GM18951 (cell line): ENCODE data around the gene ENPP4.
"Not testable (repeated sequence)": the region's sequence is repeated elsewhere in the genome, so short reads cannot be mapped to it uniquely, and the experiment has no call there.

ENCODE experiments used
- POLR2A ChIP-seq: IDR thresholded peaks from 4 replicates; pipeline ENCODE4 v1.6.1; 2011; ENCODE audit warnings: mild to moderate bottlenecking; ENCODE audit not compliant: insufficient read length, insufficient read depth; ENCODE audit errors: extremely low read depth
- in situ Hi-C: fragments of 300-500 bp; cut with MboI; formaldehyde crosslinking; loops from one replicate; pipeline ENCODE4 v1.12.0; 2022; ENCODE audit warnings: low sequenced_read_pairs, mixed read lengths, inconsistent platforms; ENCODE audit not compliant: unreplicated experiment

Gene ENPP4

DNA sequence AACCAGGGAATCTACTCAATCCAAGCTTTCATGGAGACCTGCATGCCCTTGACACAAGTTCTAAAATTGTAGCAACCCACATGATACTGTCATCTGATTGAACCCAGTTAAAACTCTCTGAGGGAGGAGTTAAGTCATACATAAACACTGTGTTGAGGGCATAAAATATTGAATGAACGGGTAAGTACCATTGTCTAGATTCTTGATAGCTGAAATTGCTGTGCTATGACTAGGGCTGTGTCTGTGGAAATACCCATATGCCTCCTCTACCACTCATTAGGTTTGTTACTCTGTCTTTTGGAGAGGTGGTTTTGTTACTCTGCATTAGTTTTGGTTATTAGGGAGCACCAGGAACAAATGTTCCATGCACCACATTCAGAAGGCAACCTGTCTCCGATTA, 7.6 kb downstream of the ENPP4 start:
- in situ Hi-C loops, result no loop called here
- TF ChIP-seq POLR2A, result no peak

DNA sequence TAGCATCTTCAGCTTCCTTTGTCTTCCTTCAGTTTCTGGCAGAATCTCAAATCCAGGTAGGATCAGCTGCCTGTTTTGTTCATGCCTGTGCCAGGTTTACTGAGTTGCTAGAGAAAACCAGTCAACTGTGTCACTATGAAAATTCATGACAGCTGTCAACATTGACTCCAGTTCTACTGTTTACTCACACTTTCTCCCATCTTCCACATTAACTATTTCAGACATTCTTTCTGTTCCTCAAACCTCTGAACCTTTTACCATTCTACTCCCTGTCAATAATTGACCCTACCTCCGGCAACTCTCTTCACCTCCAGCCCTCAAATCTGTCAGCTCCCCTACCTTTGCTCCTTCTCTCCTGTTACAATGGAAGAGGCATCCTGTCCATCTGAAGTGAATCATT, 8.5 kb downstream of the ENPP4 start:
- TF ChIP-seq POLR2A, result no peak
- in situ Hi-C loops, result no loop called here

DNA sequence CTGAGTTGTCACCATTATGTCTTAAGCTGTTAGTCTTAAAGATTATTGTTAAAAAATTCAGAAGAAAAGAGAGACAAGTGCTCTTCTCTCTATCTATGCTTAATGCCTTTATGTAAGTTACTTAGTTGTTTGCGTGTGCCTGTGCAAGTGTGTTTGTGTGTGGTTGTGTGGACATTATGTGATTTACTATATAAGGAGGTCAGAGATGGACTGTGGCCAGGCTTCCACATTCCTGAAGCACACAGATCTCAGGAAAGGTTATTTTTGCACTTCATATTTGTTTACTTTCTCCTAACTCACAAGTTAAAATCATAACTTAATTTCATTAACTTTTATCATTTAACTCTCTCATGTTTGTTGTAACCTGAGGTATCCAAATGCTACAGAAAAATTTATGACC, 14.5 kb downstream of the ENPP4 start:
- in situ Hi-C loops, result no loop called here
- no peak for TF ChIP-seq POLR2A

DNA sequence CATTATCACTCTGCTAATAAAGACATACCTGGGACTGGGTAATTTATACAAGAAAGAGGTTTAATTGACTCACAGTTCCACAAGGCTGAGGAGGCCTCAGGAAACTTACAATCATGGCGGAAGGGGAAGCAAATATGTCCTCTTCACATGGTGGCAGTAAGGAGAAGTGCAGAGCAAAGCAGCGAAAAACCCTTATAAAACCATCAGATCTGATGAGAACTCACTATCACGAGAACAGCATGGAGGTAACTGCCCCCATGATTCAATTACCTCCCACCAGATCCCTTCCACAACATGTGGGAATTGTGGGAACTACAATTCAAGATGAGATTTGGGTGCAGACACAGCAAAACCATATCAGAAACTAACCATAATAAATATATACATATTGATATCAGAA, 19.3 kb downstream of the ENPP4 start:
- in situ Hi-C loops, result not testable (repeated sequence)

DNA sequence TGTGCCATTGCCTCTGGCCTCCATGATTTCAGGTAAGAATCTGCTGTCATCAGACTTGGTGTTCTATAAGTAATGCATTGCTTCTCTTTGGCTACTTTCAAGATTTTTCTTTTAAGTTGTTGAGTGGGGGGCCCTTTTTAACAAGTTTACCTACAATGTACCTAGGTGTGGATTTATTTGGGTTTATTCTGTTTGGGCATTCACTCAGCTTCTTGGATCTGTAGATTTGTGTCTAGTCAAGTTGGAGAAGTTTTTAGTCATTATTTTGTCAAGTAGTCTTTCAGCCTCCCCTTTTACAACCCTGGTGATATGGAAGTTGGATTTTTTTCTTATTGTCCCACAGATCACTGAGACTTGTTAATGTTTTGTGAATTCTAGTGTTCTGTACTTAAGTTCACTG, 26.9 kb downstream of the ENPP4 start:
- TF ChIP-seq POLR2A, result no peak
- in situ Hi-C loops, result no loop called here

DNA sequence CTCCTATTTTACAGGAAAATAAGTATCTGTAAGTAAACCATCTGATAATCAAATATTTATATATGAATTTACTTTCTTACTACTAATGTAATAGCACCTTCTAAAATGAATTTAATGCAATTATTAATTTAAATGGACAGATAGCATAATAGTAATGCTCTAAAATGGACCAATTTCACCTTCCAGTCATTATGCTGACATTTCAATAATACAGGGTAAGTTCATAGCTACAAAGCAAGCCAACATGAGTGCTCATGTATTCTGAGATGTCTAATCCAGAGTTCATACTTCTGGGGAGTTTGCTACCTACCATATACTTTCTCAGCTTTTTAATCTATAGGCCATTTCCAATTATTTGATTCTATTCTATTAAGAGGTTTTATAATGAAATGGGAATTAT, 29.4 kb downstream of the ENPP4 start:
- TF ChIP-seq POLR2A, result no peak
- in situ Hi-C loops, result no loop called here

DNA sequence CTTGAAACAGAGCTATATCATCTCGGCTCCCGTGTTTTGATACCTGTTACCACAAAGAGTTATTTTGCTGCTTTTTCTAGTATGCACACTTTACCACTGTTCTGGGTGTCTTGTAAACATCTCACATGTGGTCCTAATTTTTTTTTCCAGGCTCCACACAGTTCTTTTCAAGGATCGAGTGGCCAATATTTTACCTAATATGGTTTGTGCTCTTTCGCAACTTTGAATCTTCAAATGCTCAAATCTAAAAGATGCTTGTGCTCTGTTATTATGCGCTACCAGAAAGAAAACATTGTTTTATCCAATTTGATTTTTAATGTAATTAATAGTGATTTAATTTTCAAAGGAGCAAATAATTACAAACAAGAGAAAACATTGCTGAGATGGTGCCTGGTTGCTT, 30.3 kb downstream of the ENPP4 start:
- TF ChIP-seq POLR2A, result no peak
- in situ Hi-C loops, result no loop called here

DNA sequence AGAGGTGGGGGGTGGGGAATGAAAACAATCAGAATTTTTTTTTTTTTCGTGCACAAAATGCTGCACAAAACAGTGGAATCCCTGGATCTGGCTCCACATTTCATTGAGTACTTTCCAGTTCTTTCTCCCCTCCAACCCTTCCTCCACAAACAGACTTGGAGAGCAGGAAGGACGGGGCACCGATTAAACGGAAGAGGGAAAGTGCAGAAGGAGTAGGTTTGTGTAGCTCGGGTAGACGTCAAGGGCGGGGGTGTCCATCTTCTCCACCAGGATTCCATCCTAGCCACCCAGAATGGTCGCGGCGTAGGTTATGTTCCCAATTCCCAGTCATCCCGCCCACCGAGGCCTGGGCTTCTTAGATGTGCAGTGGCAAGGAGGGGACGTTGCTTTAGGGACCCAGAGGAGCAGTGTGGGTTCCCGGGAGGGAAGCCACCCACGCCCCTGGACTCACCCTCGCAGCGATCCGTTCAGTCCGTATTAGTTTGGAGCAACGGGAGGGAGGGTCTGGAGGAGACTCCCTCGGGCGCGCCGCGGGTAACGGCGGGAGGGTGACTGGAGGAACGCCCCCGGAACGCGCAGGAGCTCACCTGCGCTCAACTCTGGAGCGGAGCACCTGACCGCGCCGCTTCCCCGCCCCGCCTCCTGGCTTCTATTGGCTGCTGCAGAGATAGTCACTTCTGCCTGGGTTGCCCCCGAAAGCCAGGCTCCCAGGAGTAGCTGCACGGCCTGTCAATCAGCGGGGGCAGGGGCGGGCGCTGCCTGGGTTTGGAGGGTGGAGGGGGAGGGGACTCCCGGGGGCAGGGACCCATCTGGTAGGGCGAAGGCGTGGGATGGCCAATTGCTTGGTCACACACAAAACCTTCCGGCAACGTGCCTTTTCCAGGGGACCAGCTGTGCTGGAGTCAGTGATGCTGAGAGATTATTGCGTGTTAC, 40.8 kb downstream of the ENPP4 start, which contains the start of gene ENPP5:
Gene ENPP5 (minus strand): TSS at position 624 of the 933 bp plus-strand sequence. CDS start 2,718 bp downstream, outside the sequence.
- in situ Hi-C loops, result no loop called here
- TF ChIP-seq POLR2A, result peak; percentile 40

DNA sequence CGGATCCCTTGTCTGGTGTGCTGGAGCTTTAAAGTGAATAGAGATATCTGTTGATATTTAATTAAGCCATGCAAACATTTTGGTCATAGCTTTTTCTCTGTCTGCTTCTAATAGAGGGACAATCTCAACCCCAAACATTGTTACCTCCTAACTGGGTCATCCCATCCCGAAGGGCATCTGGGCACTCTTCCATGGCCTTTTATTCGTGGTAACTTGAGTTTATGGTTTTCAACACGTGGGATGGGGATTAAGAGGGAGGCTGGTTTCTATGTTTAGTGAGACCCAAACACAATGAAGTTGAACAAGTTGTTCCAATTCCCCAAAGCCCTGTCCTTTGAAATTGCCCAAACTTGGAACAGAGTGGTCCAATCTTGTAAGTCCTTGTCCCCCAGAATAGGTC, 42.4 kb downstream of the ENPP4 start:
- in situ Hi-C loops, result no loop called here
- TF ChIP-seq POLR2A, result no peak

DNA sequence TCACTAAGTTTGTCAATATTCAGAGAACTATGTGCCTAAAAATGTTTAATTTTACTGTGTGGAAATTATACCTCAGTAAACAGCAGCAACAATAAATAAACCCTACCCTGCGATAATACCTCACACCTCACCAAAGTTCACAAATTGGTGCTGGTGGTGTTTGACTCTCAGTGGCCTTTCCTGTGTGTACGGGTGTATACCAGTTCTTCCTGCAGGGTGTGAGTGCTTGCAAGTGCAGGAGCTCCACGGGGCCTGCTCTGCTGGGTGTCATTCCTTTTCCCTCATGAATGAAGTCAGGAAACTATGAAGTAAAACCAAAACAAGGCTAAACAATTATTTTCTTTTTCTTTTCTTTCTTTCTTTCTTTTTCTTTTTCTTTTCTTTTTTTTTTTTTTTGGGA, 45.1 kb downstream of the ENPP4 start:
- no peak for TF ChIP-seq POLR2A
- in situ Hi-C loops, result no loop called here

DNA sequence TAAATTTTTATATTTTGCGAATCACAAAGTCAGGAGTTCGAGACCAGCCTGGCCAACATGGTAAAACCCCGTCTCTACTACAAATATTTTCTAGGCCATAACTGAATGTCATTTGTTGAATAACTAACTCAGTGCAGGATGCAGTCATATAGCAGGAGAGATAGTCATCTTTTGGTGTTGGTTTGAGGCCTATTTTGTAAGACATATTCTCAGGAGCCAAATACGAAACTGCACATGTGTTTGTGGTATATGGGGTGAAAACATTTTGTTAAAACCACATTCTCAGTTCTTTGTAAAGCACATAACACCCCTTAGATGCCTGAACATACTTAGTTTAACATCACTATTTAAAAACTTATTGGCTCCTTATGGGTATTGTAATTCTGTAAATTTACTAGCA, 45.7 kb downstream of the ENPP4 start:
- TF ChIP-seq POLR2A, result no peak
- in situ Hi-C loops, result no loop called here

DNA sequence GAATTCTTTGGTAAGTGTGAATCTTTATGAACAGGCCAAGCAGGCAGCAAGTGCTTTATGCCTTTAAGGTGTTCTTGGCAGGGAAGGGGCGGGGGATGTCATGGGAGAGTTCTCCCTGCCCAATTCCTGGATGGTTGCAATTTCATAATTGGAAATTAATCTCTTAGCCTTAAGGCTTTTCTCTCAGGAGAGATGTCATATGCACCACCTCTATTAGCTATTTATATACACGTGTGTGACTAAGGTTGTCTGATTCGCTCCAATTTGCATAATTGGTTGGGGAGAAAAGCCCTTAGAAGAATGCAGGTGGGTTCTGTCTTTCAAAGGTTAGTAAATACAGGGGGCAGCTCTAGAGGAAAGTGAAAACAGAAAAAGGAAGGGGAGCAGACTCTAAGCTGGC, 46.2 kb downstream of the ENPP4 start:
- no peak for TF ChIP-seq POLR2A
- in situ Hi-C loops, result no loop called here

DNA sequence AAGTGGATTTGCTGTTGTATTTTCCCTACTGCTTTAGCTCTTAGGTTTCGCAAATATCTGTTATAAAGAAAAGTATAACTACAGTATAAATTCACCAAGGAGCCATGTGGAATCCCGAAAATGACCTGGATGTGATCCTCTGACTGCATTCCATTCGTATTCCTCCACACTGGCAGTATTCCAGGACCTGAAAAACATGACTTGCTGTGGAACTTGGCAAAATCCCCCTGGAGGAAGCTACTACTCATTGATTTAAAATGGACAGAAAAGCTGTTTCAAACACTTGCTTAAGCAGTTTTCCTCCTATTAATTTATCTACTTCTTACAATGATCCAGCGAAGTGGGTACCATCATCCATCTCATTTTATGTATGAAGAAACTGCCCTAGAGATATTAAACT, 54.3 kb downstream of the ENPP4 start:
- in situ Hi-C loops, result no loop called here
- no peak for TF ChIP-seq POLR2A

DNA sequence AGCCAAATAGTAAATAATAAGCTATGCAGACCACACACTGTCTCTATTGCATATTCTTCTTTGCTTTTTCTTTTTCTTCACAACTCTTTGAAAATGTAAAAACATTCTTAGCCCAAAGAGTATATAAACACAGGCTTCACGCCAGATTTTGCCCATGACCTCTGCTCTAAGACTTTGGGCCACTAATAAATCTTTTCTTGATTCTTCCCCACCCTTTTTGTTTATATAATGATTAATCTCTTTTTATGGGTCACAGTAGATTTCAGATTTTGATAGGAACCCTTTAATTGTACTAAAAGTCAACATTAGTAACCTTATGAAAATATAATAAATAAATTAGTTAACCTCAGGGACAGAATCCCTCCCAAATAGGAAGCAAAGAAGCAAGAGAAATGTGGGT, 56.8 kb downstream of the ENPP4 start:
- in situ Hi-C loops, result no loop called here
- no peak for TF ChIP-seq POLR2A

DNA sequence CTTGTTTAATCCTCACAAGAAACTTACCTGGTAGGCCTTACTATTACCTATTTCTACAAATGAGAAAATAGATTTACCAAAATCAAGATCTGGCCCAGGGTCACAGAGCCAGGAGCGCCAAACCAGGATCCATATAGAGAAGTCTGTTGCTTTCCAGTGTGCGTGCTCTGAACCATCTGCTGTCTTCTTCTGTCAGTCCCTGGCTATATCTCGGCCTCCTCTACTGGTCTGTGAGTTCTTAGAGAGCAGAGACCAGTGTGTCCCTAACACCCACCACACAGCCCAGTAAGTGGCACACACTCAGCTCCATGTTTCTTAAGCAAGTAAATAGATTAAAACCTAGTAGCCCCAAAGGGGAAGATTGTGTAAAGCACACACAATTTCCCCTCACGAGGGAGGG, 59.9 kb downstream of the ENPP4 start:
- in situ Hi-C loops, result no loop called here
- TF ChIP-seq POLR2A, result no peak

DNA sequence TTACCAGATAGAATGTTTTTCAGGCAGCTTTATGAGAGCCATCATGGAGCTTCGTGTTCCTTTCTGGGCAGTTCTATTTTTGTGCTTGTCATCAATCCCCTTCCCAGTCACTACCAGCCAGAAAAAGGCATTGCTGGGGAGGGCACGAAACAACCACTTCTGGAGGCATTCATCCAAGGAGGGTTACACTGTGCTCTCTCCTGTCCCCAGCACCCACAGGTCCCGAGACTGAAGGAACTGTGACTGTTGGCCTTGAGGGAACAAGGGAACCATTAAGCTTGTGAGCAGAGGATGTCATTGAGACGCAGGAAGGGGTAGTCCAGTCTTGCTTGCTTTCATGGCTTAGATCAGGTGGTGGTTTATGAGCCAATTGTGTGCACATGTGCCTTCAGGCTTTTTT, 61.1 kb downstream of the ENPP4 start:
- in situ Hi-C loops, result no loop called here
- no peak for TF ChIP-seq POLR2A
